RPMI8226 (cell line): ENCODE results near the gene NTN1.
A peak's percentile ranks its signal among the peaks of the same experiment; 100 is the strongest.

Experiments
- DNase-seq: peaks from one replicate; pipeline ENCODE4 v3.0.0-alpha.2; 2015

NTN1 gene

GRCh38 chr17:9221147-9221921 lies 200.0 kb downstream of the NTN1 start:
- DNase-seq: no peak

DNA sequence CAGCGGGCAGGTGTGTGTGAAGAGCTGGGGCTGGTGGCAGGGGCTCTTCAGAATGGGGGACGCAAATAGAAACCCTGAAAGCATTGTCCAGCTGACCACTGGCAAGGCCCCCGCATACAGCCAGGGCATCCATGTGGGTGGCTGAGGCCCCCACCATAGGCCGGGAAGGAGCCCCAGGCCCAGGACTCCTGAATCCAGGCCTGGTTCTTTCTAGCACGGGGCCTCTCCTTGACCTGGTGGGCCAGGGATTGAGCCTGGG lies 200.5 kb downstream of the NTN1 start:
- no peak for DNase-seq

DNA sequence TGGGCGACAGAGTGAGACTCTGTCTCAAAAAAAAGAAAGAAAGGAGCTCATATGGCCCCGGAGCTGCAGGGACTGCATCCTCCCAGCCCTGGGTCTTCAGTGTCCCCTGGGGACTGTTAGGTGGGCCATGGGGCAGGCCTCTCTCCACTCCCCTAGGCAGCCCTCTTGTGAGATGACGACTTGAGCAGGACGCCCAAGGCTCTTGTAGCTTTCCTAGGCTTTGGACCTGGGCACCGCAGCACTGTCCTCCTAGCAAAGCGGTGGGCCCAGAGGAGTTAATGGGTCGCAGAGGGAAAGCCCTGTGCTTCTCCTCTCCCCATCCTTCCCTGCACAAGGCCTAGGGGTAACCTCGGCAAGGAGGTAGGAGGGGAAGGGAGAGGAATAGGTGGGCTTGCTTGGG lies 202.2 kb downstream of the NTN1 start:
- DNase-seq: no peak

DNA sequence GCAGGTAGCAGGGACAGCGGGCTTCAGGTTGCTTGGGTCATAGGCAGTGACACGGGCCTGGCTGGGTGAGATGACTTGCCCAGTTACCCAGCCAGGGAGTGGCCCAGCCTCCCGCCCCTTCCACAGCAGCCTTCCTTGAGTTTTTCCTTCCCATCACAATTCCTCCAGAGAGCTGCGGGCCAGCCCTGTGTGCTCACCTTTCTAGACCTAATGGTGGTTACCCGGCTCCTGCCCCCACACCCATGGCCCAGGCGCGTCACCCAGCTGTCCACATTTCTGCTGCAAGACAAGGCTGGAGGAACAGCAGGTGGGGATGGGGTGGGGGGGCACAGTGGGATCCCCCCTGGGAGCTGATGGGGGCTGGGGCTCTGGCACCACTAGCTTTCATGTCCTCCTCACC lies 203.2 kb downstream of the NTN1 start:
- DNase-seq: no peak

DNA sequence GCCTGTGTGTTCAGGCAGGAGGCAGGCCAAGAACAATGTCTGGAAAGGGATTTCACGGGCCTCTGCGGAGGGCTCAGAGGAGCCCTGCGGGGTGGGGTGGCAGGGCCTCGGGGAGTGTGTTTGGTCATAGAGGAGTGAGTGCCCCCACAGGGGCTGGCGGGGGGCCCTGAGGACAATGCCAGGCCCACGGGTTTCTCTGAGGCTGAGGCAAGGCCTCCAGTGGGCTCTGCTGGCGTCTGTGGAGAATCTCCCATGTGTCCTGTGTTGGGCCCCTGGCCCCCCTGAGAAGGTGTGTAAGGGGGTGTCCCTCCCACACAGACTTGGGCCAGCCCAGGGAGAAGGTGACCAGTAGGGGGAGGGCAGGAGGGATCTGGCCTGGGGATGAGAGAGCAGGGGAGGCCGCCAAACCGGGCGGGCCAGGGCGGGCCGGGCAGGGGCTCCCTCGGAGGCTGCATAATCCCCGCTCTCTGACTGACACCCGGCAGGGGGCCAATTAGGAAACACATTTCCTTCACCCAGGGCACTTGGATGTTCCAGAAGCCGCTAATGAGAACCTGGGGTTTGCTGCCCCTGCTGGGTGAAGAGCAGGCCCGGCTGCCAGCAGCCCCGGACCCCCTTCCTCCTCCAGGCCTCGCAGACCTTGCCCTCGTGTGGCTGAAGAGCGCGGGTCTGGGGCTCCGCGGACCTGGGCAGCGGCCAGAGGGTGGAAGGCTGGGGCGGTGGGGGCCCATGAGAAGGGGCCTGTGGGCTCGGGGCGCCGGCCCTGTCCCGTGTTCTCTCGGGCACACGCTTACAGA lies 204.2 kb downstream of the NTN1 start:
- DNase-seq: no peak

GRCh38 chr17:9226130-9226793 lies 205.0 kb downstream of the NTN1 start:
- DNase-seq: no peak

DNA sequence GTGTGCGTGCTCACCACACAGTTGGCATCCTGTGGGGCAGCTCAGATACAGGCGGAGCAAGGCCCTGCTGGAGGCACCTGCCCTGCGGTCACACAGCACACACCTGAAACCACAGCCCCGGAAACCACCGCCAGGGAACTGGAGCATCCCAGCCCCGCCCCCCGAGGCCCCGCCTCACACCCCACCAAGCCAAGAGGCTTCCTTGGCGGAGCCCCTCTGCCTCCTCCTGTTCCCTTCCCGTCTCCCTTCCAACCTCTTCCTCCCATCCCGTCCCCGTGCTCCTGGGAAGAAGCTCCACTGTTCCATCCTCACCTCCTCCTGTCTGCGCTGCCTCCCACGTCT lies 205.5 kb downstream of the NTN1 start:
- DNase-seq: peak; percentile 33

- no peak for DNase-seq
These were observed 206.6 kb downstream of the NTN1 start for GRCh38 chr17:9227819-9228407.

DNA sequence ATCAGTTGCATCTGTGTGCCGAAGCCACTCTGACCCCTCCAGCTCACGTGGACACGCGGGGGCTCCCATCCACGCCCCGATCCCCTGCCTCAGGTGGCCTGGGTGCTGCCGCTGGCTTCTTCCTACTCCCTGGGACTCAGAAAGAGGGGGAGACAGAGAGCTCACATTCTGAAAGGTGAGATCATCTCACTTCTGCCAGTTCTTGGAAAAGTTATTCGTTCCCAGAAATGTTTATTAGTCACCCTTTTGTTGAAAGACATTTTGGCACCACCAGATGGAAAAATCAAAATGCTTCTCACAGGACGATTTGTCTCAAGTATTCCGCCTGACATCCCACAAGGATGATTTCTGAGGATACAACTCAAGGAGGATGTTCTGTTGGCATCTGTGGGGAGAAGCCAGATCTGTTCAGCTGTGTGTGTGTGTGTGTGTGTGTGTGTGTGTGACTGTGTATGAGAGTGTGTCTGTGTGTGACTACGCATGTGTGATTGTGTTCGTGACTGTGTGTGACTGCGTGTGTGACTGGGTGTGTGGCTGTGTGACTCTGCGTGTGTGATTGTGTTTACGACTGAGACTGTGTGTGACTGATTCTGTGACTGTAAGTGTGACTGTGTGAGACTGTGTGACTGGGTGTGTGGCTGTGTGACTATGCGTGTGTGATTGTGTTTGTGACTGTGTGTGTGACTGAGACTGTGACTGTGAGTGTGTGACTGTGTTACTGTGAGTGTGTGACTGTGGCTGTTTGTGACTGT lies 207.3 kb downstream of the NTN1 start:
- DNase-seq: no peak

DNA sequence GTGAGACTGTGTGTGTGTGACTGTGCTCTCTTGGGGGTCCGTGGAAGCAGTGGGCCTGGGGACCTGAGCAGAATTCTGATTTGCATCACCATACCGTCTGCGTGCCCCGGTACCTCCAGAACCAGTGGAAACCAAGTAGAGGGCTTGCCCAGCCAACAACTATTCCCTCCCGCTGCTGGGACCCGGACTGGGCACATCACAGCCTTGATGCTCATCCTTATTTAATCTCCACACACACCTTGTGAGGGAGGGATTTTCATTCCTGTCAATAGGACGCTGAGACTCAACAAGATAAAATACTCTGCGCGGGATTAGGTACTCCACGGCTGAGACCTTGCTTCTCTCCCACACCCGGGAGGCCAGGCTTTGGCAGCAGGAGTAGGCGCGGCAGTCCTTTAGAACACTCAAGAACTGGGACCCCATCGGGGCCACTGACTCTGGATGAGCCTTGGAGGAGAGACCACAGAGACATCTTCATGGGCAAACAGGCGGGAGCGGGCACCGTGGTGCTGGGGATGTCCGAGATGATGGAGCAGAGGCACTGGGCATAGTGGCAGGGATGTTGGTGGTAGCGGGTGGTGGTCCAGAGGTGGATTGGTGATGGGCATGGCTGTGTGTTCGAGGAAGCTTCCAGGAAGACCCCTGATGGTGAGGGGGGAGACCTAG lies 208.0 kb downstream of the NTN1 start:
- no peak for DNase-seq

GRCh38 chr17:9229826-9230201 lies 208.5 kb downstream of the NTN1 start:
- no peak for DNase-seq

- DNase-seq: no peak
These were observed 209.0 kb downstream of the NTN1 start for GRCh38 chr17:9230346-9230745.

DNA sequence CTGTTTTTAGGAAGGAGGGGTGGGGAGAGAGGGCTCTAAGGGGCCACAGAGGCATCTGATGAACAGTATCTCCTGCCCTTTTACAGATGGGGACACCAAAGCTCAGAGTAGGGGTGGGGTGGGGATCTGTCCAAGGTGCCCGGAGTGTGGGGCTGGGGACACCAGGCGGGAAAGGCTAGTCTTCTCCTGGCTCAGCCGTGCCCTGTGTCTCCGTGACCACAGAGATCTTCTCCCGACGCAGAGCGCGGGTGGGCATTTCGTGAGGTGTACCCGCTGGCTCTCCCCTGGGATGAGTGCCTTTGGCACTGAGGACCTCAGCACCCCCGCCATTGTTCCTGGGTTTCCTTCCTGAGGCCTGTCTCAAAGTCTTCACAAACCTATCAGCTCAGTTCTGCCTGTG lies 209.6 kb downstream of the NTN1 start:
- DNase-seq: no peak

DNA sequence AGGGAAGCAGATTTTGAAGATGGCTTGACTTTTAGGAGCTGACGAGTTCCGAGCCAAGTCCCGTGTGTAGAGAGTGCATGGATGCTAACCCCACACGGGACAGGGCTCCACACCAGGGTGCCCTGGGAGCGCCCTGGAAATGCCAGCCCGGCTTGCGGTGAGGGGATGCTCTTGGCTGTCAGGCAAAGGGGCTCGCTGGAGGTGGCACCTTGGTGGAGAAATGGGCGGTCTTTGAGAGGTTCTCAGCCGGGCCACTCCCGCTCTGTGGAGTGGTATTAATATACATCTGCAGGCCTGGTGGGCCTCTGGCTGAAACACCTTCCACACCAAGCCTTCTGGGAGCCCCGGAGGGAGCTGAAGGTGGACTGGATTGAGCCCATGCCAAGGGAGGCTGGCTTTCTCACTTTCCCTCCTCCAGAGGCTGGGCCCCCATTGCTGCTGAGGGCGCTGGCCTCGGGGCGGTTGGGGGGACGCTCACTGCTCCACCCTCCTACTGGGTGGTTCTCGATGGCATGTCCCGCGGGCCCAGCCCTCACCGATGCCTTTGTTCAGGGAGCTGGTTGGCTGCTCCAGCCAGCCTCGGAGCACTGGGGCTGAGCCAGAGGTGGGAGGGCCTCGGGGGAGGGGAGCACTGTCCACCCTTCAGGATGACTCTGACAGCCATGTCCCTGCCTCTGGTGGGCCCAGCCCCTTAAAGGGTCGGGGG lies 210.3 kb downstream of the NTN1 start:
- no peak for DNase-seq

GRCh38 chr17:9232155-9232475 lies 210.8 kb downstream of the NTN1 start:
- DNase-seq: no peak

DNA sequence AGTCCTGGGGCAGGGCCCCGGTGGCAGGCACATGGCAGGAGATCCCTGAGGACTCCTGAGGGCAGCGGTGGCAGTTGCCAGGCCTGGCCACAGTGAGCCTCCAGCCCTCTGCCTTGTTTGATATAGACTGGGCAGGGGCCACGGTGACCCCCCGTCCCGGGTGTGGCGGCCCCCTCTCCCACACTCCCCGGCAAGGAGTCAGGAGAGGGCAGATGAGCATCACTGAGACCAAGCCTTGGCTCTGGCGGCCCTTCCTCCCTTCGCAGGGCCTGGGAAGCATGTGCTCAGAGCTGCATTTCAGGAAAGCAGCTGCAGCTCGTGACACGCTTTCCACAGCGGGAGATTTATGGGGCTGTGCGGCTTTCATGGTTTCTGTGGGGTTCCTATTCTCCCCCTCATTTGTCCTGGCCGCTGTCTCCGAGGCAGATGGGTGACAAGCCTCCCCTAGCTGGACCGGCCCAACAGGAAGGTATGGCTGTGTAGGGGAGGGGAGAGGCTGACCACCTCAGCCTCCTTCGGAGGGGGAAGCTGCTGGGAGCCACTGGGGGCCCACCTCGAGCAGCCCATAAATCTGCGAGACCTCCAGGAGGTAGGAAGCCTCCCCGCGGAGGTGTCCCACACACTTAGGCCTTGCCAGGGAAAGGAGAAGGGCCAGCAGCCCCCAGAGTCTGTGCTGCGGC lies 211.4 kb downstream of the NTN1 start:
- DNase-seq: no peak

- DNase-seq: no peak
These were observed 211.9 kb downstream of the NTN1 start for GRCh38 chr17:9233271-9233599.

- DNase-seq: no peak
These were observed 212.5 kb downstream of the NTN1 start for GRCh38 chr17:9233761-9234160.

DNA sequence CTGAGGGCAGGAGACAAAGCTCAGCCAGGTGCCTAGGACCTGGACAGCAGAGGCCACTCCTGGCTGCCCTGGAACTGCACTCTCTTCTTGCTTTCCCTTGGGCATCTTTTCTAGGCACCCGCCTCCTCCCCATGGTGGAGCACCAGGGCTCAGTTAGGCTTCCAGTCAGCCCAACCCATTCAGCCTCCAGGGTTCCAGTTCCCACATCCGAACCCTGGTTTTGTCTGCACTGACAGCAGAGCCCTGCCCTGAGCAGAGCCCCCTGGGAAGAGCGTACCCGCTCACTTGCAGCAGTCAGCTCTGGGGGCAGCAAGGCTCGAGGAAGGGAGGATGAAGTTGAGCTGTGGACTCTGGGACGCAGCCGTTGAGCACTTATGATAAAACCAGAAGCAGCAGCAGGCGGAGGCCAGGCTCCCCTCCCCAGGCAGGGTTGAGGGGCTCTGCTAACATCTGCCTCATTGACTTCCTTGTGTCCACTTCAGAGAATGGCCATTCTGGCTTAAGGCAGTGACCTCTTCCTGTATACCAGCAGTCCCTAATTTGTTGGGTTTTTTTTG lies 213.2 kb downstream of the NTN1 start:
- no peak for DNase-seq

DNA sequence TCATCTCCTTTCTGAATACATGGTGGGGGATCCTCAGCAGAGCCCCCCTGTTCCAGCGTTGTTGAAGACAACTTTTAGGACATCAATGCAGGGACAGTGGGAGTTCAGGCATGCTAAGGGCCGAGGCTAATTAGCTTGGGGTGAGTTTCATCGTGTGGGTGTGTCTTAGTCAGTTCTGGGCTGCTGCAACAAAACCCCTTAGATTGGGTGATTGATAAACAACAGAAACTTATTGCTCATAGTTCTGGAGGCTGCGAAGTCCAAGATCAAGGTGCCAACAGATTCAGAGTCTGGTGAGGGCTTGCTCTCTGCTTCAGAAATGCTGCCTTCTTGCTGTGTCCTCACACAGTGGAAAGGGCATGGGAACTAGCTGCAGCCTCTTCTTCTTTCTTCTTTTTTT lies 214.0 kb downstream of the NTN1 start:
- no peak for DNase-seq

GRCh38 chr17:9236286-9237052 lies 215.2 kb downstream of the NTN1 start:
- DNase-seq: no peak
